HEK293 (cell line): Measurements from ENCODE around the gene BBC3.

Source experiments
- BCL11A ChIP-seq: fragments of 450-650 bp; formaldehyde crosslinking; IDR thresholded peaks from 2 replicates; pipeline ENCODE4 v1.5.1; 2016; ENCODE audit warnings: low read depth, missing biosample characterization, missing genetic modification characterization
- BCL11B ChIP-seq: fragments of 450-650 bp; formaldehyde crosslinking; IDR thresholded peaks from 2 replicates; pipeline ENCODE4 v1.5.1; 2016; ENCODE audit warnings: low read depth, missing biosample characterization, missing genetic modification characterization
- GFI1B ChIP-seq: fragments of 450-650 bp; formaldehyde crosslinking; IDR thresholded peaks from 2 replicates; pipeline ENCODE4 v1.5.1; 2016; ENCODE audit warnings: missing biosample characterization, missing genetic modification characterization
- IKZF3 ChIP-seq: fragments of 450-650 bp; IDR thresholded peaks from 2 replicates; pipeline ENCODE4 v1.5.0; 2018; ENCODE audit warnings: missing biosample characterization, mild to moderate bottlenecking, missing genetic modification characterization, moderate library complexity
- KLF10 ChIP-seq: fragments of 450-650 bp; IDR thresholded peaks from 2 replicates; pipeline ENCODE4 v1.5.1; 2018; ENCODE audit warnings: missing biosample characterization, mild to moderate bottlenecking, missing genetic modification characterization
- OVOL3 ChIP-seq: fragments of 450-650 bp; formaldehyde crosslinking; IDR thresholded peaks from 2 replicates; pipeline ENCODE4 v1.5.1; 2016; ENCODE audit warnings: missing biosample characterization, missing genetic modification characterization
- SP7 ChIP-seq: fragments of 450-650 bp; formaldehyde crosslinking; IDR thresholded peaks from 2 replicates; pipeline ENCODE4 v1.5.1; 2016; ENCODE audit warnings: missing biosample characterization, missing genetic modification characterization
- ZBTB1 ChIP-seq: fragments of 450-650 bp; formaldehyde crosslinking; IDR thresholded peaks from 2 replicates; pipeline ENCODE4 v1.5.1; 2016; ENCODE audit warnings: missing biosample characterization, missing genetic modification characterization
- ZBTB17 ChIP-seq: fragments of 450-650 bp; formaldehyde crosslinking; IDR thresholded peaks from 2 replicates; pipeline ENCODE4 v1.5.1; 2016; ENCODE audit warnings: missing biosample characterization, missing genetic modification characterization
- ZNF112 ChIP-seq: fragments of 450-650 bp; formaldehyde crosslinking; IDR thresholded peaks from 2 replicates; pipeline ENCODE4 v1.5.0; 2017; ENCODE audit warnings: missing biosample characterization, missing genetic modification characterization
- ZNF132 ChIP-seq: fragments of 450-650 bp; formaldehyde crosslinking; IDR thresholded peaks from 2 replicates; pipeline ENCODE4 v1.5.1; 2017; ENCODE audit warnings: missing biosample characterization, missing genetic modification characterization, borderline replicate concordance
- ZNF133 ChIP-seq: fragments of 450-650 bp; formaldehyde crosslinking; IDR thresholded peaks from 2 replicates; pipeline ENCODE4 v1.5.1; 2016; ENCODE audit warnings: missing biosample characterization, missing genetic modification characterization
- ZNF19 ChIP-seq: fragments of 450-650 bp; formaldehyde crosslinking; IDR thresholded peaks from 2 replicates; pipeline ENCODE4; 2016; ENCODE audit warnings: missing biosample characterization, missing genetic modification characterization, low read depth
- ZNF223 ChIP-seq: fragments of 450-650 bp; formaldehyde crosslinking; IDR thresholded peaks from 2 replicates; pipeline ENCODE4 v1.5.1; 2016; ENCODE audit warnings: missing biosample characterization, missing genetic modification characterization
- ZNF239 ChIP-seq: fragments of 450-650 bp; formaldehyde crosslinking; IDR thresholded peaks from 2 replicates; pipeline ENCODE4 v1.5.1; 2016; ENCODE audit warnings: missing biosample characterization, missing genetic modification characterization
- ZNF341 ChIP-seq: fragments of 450-650 bp; formaldehyde crosslinking; IDR thresholded peaks from 2 replicates; pipeline ENCODE4; 2016; ENCODE audit warnings: low read depth, missing biosample characterization, missing genetic modification characterization
- ZNF433 ChIP-seq: fragments of 450-650 bp; formaldehyde crosslinking; IDR thresholded peaks from 2 replicates; pipeline ENCODE4 v1.5.1; 2016; ENCODE audit warnings: missing biosample characterization, missing genetic modification characterization, low read depth
- ZNF529 ChIP-seq: fragments of 450-650 bp; formaldehyde crosslinking; IDR thresholded peaks from 2 replicates; pipeline ENCODE4 v1.5.1; 2017; ENCODE audit warnings: missing genetic modification characterization, missing biosample characterization; ENCODE audit not compliant: insufficient replicate concordance
- ZNF530 ChIP-seq: fragments of 450-650 bp; formaldehyde crosslinking; IDR thresholded peaks from 2 replicates; pipeline ENCODE4 v1.5.1; 2016; ENCODE audit warnings: low read depth, missing biosample characterization, missing genetic modification characterization
- ZNF549 ChIP-seq: fragments of 450-650 bp; IDR thresholded peaks from 2 replicates; pipeline ENCODE4 v1.5.1; 2018; ENCODE audit warnings: missing biosample characterization, missing genetic modification characterization, mild to moderate bottlenecking, inconsistent platforms, moderate library complexity
- ZNF558 ChIP-seq: fragments of 450-650 bp; formaldehyde crosslinking; IDR thresholded peaks from 2 replicates; pipeline ENCODE4 v1.5.1; 2016; ENCODE audit warnings: missing biosample characterization, missing genetic modification characterization
- ZNF658 ChIP-seq: fragments of 450-650 bp; formaldehyde crosslinking; IDR thresholded peaks from 2 replicates; pipeline ENCODE4; 2016; ENCODE audit warnings: missing biosample characterization, missing genetic modification characterization
- ZNF664 ChIP-seq: fragments of 450-650 bp; formaldehyde crosslinking; IDR thresholded peaks from 2 replicates; pipeline ENCODE4 v1.5.1; 2016; ENCODE audit warnings: missing biosample characterization, missing genetic modification characterization
- ZNF677 ChIP-seq: fragments of 450-650 bp; IDR thresholded peaks from 2 replicates; pipeline ENCODE4 v1.5.0; 2018; ENCODE audit warnings: missing biosample characterization, mild to moderate bottlenecking, missing genetic modification characterization, moderate library complexity
- ZNF785 ChIP-seq: fragments of 450-650 bp; formaldehyde crosslinking; IDR thresholded peaks from 2 replicates; pipeline ENCODE4 v1.5.1; 2016; ENCODE audit warnings: missing biosample characterization, missing genetic modification characterization
- ZNF792 ChIP-seq: fragments of 450-650 bp; formaldehyde crosslinking; IDR thresholded peaks from 2 replicates; pipeline ENCODE4 v1.5.1; 2016; ENCODE audit warnings: missing biosample characterization, missing genetic modification characterization
- ZNF830 ChIP-seq: fragments of 450-650 bp; IDR thresholded peaks from 2 replicates; pipeline ENCODE4 v1.5.0; 2018; ENCODE audit warnings: missing biosample characterization, missing genetic modification characterization, low read depth, mild to moderate bottlenecking, moderate library complexity
- TF ChIP-seq, protein P1 (sequence below): fragments of 450-650 bp; formaldehyde crosslinking; IDR thresholded peaks from 2 replicates; pipeline ENCODE4 v1.5.1; 2016; ENCODE audit warnings: missing biosample characterization, missing genetic modification characterization
- TF ChIP-seq, protein P2 (sequence below): fragments of 450-650 bp; formaldehyde crosslinking; IDR thresholded peaks from 2 replicates; pipeline ENCODE4 v1.5.1; 2016; ENCODE audit warnings: missing biosample characterization, missing genetic modification characterization
- TF ChIP-seq, protein P3 (sequence below): fragments of 450-650 bp; formaldehyde crosslinking; IDR thresholded peaks from 2 replicates; pipeline ENCODE4 v1.5.1; 2016; ENCODE audit warnings: missing biosample characterization, missing genetic modification characterization, borderline replicate concordance
- TF ChIP-seq, protein P4 (sequence below): fragments of 450-650 bp; formaldehyde crosslinking; conservative IDR thresholded peaks from 2 replicates; pipeline ENCODE4 v1.5.1; 2016; ENCODE audit warnings: low read depth, missing biosample characterization, missing genetic modification characterization
- TF ChIP-seq, protein P5 (sequence below): fragments of 450-650 bp; formaldehyde crosslinking; IDR thresholded peaks from 2 replicates; pipeline ENCODE4 v1.5.1; 2016; ENCODE audit warnings: missing biosample characterization, missing genetic modification characterization

The BBC3 gene

DNA sequence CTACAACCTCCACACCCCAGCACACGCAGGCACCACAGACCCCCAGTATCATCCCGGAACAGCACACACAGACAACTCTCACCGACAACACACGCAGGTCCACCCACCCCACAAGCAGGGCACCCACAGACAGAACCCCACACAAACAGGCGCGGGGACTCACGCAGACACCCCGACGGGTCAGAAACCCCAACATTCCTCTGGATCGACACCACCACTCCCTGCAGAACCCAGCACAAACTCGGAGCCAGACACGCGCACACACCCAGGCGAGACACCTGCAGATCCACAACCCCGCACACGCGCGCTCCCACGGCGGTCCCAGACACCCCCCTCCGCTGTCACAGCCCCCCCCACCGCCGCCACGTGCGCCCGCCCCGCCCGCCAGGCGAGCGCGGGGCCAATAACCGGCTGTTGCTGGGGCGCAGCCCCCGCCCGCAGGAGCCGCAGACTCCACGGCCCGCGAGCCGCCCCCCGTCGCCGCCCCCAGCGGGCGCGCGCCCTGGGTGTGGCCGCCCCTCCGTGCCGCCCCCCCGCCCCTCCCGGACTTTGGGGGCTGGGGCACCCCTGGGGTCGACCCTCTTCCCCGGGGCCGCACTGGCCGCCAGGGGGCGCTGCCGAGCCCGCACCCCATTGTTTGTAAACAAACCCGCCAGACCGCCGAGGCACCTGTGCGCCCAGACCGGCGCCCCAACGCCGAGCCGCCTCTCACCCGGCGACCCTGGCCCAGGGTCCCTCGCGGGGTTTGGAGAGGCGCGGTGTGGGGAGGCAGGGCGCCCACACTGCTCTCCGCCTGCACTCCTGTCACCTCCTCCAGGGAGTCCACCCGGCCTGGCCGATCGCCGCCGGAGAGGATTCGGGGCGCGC, 712 bp downstream of the BBC3 start (continued):
- TF ChIP-seq, protein P1, sequence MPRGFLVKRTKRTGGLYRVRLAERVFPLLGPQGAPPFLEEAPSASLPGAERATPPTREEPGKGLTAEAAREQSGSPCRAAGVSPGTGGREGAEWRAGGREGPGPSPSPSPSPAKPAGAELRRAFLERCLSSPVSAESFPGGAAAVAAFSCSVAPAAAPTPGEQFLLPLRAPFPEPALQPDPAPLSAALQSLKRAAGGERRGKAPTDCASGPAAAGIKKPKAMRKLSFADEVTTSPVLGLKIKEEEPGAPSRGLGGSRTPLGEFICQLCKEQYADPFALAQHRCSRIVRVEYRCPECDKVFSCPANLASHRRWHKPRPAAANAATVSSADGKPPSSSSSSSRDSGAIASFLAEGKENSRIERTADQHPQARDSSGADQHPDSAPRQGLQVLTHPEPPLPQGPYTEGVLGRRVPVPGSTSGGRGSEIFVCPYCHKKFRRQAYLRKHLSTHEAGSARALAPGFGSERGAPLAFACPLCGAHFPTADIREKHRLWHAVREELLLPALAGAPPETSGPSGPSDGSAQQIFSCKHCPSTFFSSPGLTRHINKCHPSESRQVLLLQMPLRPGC (tag by site-specific recombination) = peak; percentile 82; the same call in 1 of the 2 replicates
- no peak for TF ChIP-seq ZNF530 (tag by site-specific recombination)
- peak; percentile 79; the same call in 1 of the 2 replicates for TF ChIP-seq BCL11A (tag by site-specific recombination)
- TF ChIP-seq ZNF658 (tag by site-specific recombination) = no peak
- no peak for TF ChIP-seq ZNF223 (tag by site-specific recombination)
- TF ChIP-seq ZNF529 (tag by site-specific recombination) = no peak
- TF ChIP-seq ZNF792 (tag by site-specific recombination) = 0 out of 2 replicates have a peak, but pooled peaks have one; percentile 27
- TF ChIP-seq SP7 (tag by site-specific recombination) = no peak; the same call in 1 of the 2 replicates
- TF ChIP-seq KLF10 = no peak; the same call in 1 of the 2 replicates
- no peak for TF ChIP-seq ZNF549 (tag by site-specific recombination)
- TF ChIP-seq GFI1B = no peak
- TF ChIP-seq ZNF19 (tag by site-specific recombination) = no peak
- TF ChIP-seq, protein P2, sequence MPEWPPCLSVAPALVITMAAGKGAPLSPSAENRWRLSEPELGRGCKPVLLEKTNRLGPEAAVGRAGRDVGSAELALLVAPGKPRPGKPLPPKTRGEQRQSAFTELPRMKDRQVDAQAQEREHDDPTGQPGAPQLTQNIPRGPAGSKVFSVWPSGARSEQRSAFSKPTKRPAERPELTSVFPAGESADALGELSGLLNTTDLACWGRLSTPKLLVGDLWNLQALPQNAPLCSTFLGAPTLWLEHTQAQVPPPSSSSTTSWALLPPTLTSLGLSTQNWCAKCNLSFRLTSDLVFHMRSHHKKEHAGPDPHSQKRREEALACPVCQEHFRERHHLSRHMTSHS (tag by site-specific recombination) = peak; percentile 74; the same call in 1 of the 2 replicates
- TF ChIP-seq ZNF133 (tag by site-specific recombination) = 0 out of 2 replicates have a peak, but pooled peaks have one; percentile 25
- no peak for TF ChIP-seq ZNF830 (tag by site-specific recombination)
- TF ChIP-seq BCL11B (tag by site-specific recombination) = peak; percentile 50; the same call in 1 of the 2 replicates
- no peak for TF ChIP-seq ZNF664
- TF ChIP-seq ZNF785 (tag by site-specific recombination) = peak; percentile 56
- no peak for TF ChIP-seq IKZF3 (tag by site-specific recombination)
- no peak for TF ChIP-seq ZNF558 (tag by site-specific recombination)
- peak; percentile 90 for TF ChIP-seq ZBTB1 (tag by site-specific recombination)
- TF ChIP-seq, protein P3, sequence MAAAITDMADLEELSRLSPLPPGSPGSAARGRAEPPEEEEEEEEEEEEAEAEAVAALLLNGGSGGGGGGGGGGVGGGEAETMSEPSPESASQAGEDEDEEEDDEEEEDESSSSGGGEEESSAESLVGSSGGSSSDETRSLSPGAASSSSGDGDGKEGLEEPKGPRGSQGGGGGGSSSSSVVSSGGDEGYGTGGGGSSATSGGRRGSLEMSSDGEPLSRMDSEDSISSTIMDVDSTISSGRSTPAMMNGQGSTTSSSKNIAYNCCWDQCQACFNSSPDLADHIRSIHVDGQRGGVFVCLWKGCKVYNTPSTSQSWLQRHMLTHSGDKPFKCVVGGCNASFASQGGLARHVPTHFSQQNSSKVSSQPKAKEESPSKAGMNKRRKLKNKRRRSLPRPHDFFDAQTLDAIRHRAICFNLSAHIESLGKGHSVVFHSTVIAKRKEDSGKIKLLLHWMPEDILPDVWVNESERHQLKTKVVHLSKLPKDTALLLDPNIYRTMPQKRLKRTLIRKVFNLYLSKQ (tag by site-specific recombination) = no peak
- TF ChIP-seq, protein P4, sequence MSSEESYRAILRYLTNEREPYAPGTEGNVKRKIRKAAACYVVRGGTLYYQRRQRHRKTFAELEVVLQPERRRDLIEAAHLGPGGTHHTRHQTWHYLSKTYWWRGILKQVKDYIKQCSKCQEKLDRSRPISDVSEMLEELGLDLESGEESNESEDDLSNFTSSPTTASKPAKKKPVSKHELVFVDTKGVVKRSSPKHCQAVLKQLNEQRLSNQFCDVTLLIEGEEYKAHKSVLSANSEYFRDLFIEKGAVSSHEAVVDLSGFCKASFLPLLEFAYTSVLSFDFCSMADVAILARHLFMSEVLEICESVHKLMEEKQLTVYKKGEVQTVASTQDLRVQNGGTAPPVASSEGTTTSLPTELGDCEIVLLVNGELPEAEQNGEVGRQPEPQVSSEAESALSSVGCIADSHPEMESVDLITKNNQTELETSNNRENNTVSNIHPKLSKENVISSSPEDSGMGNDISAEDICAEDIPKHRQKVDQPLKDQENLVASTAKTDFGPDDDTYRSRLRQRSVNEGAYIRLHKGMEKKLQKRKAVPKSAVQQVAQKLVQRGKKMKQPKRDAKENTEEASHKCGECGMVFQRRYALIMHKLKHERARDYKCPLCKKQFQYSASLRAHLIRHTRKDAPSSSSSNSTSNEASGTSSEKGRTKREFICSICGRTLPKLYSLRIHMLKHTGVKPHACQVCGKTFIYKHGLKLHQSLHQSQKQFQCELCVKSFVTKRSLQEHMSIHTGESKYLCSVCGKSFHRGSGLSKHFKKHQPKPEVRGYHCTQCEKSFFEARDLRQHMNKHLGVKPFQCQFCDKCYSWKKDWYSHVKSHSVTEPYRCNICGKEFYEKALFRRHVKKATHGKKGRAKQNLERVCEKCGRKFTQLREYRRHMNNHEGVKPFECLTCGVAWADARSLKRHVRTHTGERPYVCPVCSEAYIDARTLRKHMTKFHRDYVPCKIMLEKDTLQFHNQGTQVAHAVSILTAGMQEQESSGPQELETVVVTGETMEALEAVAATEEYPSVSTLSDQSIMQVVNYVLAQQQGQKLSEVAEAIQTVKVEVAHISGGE = peak; percentile 18; the same call in 1 of the 2 replicates
- peak; percentile 11; the same call in 1 of the 2 replicates for TF ChIP-seq ZNF239
- TF ChIP-seq ZNF433 = no peak
- no peak for TF ChIP-seq ZNF677 (tag by site-specific recombination)
- TF ChIP-seq ZNF132 (tag by site-specific recombination) = no peak
- no peak for TF ChIP-seq ZNF112 (tag by site-specific recombination)
- TF ChIP-seq ZNF341 (tag by site-specific recombination) = peak; percentile 98
- TF ChIP-seq OVOL3 (tag by site-specific recombination) = no peak
- TF ChIP-seq, protein P5, sequence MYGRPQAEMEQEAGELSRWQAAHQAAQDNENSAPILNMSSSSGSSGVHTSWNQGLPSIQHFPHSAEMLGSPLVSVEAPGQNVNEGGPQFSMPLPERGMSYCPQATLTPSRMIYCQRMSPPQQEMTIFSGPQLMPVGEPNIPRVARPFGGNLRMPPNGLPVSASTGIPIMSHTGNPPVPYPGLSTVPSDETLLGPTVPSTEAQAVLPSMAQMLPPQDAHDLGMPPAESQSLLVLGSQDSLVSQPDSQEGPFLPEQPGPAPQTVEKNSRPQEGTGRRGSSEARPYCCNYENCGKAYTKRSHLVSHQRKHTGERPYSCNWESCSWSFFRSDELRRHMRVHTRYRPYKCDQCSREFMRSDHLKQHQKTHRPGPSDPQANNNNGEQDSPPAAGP = peak; percentile 76
- TF ChIP-seq ZBTB17 (tag by site-specific recombination) = no peak
